HG02678 (cell line): ENCODE results near the gene TMEM219.
A peak's percentile ranks its signal among the peaks of the same experiment; 100 is the strongest.

ENCODE experiments used
- ATAC-seq: cut with Tn5 transposase; IDR thresholded peaks from one replicate; pipeline ENCODE4 v1.9.1; 2021; ENCODE audit warnings: mild to moderate bottlenecking, moderate library complexity; ENCODE audit not compliant: unreplicated experiment

Gene TMEM219

DNA sequence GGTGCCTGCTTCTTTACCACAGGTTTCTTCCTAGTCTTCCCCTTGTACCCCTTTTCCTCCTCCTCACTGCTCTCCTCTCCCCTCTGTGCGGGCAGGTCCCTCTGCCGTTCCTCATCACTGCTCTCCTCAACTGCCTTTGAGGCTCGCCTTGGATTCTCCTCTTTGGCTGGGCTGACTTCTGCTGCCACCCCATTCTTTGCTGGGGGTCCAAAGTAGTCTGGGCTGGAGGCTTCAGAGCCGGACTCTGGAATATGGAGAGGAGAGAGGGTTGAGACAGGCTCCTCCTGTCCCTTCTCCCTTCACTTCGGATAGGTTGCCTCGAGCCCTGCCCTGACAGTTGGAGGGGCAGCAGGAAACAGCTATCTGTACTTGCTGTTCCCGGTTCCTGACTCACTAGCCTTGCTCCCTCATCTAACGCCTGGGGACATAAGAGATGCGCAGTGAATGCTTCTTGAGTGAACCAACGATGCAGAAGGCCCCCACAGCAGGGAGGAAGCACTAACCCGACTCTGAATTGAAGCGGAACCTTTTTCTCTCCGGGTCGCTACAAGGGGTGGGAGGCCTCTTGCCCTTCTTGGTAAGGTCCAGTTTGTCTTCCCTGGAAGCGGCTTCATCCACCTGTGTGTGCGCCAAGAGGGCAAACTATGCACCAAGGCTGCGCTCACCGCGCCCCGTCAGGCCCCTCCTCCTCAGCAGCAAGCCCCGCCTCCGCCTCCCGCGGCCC, 32.9 kb downstream of the TMEM219 start:
- peak; percentile 26 for ATAC-seq

GRCh38 chr16:29995324-29995910, 33.5 kb downstream of the TMEM219 start, which contains the start of gene HIRIP3:
Gene HIRIP3, minus strand, starts transcription at chr16:29995617. Its CDS starts 12 bp downstream, at chr16:29995605.
- ATAC-seq = peak; percentile 59

GRCh38 chr16:29995911-29996765, 34.3 kb downstream of the TMEM219 start, which contains the start of gene INO80E:
Gene INO80E, plus strand, starts transcription at chr16:29996241. Its CDS starts 70 bp downstream, at chr16:29996311.
- ATAC-seq = peak; percentile 92

DNA sequence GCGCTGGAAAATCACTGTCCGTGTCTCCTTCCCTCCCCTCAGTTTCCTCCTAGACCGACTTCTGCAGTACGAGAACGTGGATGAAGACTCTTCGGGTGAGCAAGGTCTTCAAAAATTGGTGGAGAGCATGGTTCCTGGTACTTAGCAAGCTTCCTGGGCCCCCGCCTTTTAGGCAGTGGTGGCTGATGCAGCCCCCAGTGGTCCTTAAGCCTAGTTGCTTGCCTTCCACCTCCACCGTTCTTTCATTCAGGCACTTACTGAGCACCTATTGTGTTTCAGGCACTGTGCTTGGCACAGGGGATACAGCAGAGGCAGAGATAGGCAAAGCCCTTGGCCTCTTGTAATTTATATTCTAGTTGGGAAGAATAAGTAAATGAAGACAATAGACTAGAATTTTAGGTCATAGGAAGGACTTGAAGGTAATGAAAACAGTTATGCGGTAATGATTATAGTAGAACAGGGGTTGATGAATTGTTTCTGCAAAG, 34.9 kb downstream of the TMEM219 start:
- no peak for ATAC-seq

GRCh38 chr16:29999605-30000004, 37.7 kb downstream of the TMEM219 start:
- no peak for ATAC-seq

DNA sequence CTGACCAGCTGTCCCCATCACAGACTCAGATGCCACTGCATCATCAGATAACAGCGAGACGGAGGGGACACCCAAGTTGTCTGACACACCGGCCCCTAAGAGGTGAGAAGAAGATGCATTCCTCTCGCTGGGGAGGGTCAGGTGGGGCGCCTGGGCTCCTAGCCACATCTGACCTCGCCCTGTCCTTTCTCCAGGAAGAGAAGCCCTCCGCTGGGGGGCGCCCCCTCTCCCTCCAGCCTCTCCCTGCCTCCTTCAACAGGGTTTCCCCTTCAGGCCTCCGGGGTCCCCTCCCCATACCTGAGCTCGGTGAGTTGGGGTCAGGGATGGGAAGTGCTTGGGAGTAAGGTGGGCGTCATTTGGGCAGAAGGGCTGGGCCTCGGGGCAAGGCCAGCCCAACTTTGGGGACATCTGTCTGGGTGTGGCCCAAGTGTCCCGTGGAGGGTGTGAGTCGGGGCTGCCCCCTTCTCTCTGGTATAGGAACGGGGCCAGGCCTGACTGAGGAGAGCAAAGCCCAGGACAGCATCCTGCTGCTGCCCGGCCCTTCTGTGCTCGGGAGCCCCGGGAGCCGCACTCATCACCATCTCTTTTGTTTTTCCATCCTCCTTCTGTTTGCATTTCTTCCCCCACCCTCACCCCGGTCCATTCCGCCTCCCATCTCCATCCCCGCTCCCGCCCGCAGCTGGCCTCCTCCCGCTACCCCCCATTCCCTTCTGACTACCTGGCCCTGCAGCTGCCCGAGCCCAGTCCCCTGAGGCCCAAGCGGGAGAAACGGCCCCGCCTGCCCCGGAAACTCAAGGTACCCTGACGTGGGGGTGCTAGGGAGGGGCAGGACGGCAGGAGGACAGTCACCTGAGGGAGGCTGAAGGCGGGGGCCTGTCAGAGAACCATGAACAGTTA, 39.1 kb downstream of the TMEM219 start:
- no peak for ATAC-seq

GRCh38 chr16:30002614-30003346, 40.9 kb downstream of the TMEM219 start:
- no peak for ATAC-seq

DNA sequence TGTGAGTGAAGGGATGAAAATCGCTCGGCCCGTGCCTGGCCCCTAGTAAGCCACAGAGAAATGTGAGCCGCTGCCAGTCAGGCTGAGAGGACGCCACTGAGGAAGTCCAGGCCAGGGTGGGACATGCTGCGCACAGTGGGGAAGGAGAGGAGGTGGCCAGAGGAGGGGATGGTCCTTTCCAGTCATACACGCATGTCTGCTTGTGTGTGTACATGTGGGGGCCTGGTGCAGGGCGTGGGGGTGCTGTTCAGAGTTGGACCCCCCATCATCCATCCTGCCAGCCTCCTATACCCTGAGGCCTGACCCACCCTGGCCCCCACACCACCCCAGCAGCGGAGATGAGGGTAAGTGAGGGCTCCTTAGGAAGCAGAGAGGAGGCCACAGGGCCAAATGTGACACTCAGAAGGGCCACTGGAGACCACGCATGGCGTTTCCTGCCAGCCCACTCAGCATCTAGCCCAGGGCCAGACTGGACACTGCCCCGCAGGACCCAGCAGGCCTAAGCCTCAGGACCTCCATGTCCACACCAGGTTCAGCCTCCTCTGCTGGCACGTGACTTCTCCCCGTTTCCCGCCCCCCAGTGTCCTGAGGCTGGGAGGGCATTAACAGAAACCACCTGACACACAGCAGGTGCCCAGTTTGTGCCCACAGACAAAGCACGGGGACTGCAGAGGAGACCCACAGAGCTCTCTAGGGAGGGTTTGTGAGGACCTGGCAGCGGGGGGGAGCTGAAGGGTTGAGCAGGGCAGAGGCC, 42.0 kb downstream of the TMEM219 start:
- ATAC-seq = no peak

DNA sequence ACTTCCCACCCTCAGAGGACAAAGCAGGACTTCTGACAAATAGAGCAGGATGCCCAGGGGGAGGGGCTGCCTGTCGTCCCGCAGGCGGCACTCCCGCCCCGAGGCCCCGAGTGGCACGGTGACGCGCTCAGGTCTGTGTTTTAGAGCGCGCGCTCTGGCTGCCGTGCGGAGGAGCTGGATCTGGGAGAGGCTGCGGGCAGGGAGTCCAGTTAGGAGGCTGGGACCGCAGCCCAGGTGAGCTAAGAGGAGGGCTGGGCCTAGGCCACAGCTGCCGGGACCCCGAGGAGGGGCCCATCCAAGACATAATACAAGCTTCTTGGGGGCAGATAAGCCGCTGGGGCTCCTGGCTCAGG, 42.5 kb downstream of the TMEM219 start:
- no peak for ATAC-seq

DNA sequence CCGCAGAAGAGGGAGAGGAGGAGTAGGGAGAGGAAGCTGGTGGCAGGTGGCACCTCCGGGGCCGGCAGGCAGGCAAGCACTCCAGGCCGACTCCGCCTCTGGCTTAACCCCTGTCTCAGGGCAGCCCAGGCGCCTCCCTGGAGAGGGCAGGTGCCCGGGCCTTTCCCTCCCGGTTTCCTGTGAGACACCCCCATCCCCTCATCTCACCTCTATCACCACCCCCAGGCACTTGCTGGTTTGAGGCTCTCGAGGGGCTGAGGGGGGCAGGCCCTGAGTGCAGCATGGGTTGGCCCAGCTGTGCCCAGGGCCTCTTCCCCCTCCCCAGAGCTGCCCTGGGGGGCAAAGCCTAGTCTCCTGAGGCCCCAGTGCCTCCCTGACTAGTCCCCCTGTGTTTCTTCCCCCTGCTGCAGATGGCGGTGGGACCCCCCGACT, 42.9 kb downstream of the TMEM219 start:
- no peak for ATAC-seq

GRCh38 chr16:30005341-30006094, 43.6 kb downstream of the TMEM219 start:
- ATAC-seq = no peak

- ATAC-seq = no peak
These were observed 44.2 kb downstream of the TMEM219 start for GRCh38 chr16:30006095-30006473.

DNA sequence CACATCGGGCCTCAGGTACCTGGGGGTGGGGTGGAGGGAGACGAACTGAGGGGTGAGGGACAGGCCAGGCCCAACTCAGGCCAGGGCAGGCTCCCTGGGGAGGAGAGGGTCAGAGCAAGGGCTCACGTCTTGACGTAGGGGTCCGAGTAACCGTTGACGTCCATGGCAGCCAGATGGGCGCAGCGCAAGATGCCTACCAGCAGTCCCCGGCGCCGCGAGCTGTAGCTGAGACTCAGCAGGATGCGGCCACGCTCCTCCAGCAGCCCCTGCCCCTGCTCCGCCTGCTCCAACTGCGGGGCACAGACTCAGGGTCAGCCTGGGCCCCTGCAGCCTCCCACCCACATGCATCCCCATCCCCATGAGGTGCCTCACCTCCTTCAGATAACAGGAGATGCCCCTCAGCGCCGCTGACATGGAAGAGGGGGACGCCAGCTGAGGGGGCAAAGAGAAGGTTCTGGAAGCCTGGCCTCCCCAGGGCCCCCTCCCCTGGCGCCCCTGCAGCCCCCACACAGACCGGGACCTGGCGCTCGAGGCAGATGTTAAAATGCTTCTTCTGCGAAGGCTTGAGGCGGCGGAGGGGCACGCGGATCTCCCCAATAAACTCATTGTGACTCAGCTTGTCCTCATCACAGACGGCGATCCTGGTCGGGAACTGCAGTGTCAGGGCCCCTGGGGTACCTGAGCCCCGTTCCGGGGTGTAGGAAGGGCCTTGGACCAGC, 44.9 kb downstream of the TMEM219 start:
- ATAC-seq = no peak

DNA sequence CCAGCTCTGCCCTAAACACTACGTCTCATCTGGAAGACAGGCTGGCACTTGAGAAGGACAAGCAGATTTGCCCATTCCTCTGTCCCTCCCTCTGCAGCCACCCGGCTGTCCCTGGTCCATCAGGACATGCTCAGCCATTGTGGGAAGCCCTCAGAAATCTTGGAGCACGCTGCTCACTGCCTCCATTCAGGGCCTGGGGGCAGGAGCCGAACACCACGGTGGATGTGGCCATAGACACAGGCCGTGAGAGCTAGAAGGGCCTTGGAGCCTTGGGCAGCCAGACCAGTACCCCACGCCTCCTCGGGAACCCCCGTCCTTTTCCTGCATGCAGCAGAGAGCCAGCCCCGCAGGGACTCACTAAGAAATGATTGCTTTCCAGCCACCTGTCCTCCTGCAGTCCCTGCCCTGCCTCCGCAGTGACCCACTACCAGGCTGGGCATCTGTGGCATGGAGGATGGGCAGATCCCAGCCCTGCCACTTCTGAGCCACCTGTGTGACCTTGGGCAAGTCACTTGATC, 45.6 kb downstream of the TMEM219 start:
- no peak for ATAC-seq

DNA sequence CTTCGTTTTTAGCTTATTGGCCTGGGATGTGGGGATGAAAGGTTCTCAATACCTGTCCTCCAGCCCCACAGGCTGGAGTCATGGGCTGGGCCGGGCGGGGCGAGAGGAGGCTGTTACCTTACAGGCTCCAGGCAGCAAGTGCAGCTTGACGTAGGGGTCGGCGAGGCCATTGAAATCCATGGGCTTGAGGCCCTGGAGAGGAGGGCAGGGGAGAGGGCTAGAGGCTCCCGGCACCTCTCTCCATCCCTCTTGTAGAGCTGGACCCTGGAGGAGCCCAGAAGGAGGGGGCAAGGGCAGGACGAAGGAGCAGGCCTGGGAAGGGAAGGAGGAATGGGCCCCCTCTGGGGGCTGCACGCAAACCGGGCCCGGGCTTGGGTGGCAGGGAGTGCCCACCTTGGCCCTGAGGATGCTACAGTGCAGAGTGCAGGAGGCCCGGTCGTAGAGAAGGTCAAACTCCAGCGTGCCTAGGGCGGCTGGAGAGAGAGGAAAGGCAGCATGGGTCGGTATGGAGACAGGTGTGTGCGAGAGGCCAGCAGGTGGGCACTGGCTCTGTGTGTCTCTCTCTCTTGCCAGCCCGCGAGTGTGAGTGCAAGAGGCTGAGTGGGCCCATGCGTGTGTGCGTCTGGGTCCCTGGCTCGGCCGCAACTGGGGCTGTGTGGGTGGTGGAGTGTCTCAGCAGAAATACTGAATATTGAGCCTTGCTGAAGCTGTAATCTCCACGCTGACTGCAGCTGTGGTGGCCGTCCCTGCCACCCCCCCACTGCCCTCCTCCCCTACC, 47.4 kb downstream of the TMEM219 start:
- ATAC-seq = no peak

DNA sequence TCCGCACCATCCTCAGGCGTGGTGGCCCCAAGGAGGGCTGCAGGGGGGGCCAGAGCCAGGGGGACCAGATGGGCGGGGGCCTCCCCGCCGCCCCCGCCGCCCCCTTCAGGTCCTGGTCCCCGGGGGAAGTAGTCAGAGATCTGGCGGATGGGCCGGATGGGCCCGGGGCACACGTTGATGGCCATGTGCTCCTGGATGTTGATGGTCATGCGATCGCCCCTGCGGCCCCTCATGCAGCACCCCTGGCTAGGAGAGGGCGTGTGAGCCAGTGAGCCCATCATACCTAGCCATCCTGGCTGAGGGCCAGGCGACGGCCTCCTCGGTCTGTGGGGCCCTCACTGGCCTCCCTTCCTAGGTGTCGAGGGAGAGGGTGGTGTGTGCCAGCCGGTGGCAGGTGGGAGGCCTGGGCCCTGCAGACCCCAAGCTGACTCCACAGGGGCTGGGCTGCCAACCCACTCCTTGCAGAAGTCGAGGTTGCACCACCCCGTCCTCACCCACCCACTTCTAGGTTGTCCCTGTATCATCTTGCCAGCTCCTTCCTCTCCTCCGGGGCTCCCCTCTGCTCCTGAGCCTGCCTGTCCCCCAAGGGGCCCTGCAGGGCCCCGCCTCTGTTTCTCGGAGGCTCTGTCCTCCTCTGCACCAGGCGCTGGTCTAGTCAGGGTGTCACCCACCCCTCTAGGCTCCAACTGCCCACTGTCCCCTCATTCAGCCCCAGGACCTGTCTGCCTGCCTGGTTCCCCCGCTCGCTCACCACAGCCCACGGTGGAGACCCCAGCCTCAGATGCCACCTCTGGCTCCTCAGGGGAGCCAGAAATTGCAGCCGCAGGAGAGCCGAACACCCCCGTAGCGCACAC, 48.3 kb downstream of the TMEM219 start:
- no peak for ATAC-seq
